HG03354 (cell line): ENCODE results near the gene TYR.
"Not testable (repeated sequence)": the region's sequence is repeated elsewhere in the genome, so short reads cannot be mapped to it uniquely, and the experiment has no call there.

ENCODE experiments used
- ATAC-seq: cut with Tn5 transposase; IDR thresholded peaks from one replicate; pipeline ENCODE4 v1.9.1; 2021; ENCODE audit warnings: mild to moderate bottlenecking; ENCODE audit not compliant: unreplicated experiment, poor library complexity, severe bottlenecking

TYR gene

DNA sequence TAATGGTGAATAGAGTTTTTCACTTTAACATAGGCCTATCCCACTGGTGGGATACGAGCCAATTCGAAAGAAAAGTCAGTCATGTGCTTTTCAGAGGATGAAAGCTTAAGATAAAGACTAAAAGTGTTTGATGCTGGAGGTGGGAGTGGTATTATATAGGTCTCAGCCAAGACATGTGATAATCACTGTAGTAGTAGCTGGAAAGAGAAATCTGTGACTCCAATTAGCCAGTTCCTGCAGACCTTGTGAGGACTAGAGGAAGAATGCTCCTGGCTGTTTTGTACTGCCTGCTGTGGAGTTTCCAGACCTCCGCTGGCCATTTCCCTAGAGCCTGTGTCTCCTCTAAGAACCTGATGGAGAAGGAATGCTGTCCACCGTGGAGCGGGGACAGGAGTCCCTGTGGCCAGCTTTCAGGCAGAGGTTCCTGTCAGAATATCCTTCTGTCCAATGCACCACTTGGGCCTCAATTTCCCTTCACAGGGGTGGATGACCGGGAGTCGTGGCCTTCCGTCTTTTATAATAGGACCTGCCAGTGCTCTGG, at the start of gene TYR:
TSS of gene TYR (plus strand) at position 185 of the 541 bp plus-strand sequence. CDS start at position 264, 79 bp downstream.
- ATAC-seq, result no peak

DNA sequence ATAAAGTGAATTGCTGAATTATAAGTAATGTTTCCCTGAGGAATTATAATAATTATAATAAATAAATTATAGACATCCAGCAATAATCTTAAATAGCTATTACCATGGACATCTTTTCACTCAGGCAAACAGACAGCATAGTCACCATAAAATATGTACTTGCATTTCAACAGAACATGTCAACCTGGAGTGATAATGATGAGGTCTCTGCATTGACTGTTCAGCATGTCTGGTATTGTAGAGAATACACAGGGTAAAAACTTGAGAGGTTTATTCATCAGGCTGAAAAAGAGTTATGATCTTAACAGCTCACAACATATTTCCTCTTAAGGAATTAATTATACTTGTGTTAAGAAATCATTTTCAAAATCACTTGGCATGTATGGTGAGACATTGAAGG, 41.1 kb upstream of the TYR start:
- no peak for ATAC-seq

DNA sequence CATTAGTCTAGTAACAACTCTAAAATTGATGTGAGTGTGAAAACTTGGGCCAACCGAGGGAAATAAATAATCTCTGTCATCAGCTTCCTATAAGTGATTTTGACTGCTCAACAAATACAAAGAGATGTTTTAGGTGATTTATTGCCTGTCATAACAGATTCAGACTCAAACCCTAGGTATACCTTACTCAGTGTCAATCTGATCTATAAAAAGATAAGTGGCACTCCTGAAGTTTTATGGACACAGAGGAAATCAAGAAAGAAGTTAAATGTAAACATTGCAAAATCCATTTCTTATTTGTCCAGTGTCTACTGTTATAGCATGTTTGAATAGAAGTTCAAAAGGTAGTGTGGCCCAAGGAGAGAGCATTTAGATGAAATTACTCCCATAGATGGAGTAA, 30.4 kb upstream of the TYR start:
- ATAC-seq, result no peak

DNA sequence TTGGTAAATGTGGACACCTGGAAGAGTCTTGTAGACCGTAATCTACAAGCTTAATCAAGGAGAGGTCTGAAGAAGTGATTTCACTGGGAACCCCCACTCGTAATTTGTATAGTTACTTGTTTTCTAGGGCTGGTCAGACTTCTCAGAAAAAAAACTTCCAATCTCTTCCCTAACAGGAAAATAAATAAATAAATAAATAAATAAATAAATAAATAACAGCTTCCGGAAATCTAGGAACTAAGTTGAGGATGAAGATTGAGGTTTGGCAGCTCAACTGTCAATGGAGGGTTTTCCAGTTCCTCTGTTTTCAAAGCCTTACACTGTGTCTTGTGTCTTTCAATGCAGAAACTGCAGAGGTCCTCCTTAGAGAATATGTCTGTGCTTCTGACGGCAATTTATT, 17.7 kb upstream of the TYR start:
- no peak for ATAC-seq

DNA sequence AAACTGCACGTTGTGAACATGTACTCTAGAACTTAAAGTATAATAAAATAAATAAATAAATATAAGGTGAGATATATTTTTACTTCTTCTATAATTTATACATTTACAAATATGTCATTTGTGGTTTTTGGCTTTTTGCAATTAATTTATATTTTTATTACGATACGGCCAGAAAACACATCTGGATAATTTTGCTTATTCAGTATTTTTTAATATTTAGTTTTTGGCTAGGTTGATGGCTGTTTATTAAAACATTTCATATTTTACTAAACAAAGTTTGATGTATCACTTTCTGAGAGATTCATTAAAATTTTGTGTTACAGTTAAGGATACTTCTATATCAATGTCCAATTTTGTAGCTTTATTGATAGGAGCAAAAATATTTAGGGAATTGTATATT, 15.7 kb upstream of the TYR start:
- ATAC-seq, result no peak

DNA sequence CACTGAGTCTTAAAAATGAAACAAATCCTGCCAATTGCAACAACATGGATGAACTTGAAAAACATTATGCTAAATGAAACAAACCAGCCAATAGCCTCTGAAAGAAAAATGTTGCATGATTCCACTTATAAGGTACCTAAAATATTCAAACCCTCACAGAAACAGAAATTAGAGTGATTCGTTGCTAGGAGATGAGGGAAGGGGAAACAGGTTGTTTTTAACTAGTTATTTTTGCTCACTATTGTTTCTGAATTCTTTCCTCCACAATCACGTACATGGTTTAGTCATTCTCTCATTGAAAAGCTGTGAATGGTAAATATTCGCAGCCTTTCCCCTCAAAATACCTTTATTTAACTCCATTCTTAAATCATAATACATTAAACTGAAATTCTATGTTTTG, 14.0 kb upstream of the TYR start:
- ATAC-seq, result no peak

DNA sequence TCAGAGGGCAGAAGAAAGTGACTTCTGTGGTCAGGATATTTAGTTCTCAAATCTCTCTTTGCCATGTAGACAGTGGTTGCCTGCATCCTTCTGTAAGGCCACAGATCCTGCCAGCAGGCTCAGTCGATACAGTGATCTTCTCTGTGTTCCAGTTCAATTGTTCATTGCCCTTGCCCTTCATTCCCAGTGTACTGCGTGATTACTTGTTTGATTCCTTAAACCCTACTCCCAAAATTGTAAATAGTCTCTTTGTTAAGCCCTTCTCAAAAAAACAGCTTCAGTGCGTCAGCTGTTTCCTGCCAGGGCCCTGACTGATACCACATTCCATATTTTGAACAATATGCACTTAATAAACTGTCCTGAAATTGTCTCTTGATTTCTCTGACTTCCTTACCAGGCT, 9.3 kb upstream of the TYR start:
- ATAC-seq, result no peak

DNA sequence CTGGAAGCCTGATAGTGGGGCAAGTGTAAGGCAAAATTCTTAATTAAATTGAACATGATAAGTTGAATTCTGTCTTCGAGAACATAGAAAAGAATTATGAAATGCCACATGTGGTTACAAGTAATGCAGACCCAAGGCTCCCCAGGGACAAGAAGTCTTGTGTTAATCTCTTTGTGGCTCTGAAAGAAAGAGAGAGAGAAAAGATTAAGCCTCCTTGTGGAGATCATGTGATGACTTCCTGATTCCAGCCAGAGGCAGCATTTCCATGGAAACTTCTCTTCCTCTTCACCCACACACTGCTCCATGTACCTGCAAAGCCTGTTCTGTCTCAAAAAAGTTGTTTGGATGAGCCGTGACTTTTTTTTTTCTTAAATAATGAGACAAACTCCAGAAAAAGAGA, 1.9 kb upstream of the TYR start:
- no peak for ATAC-seq

DNA sequence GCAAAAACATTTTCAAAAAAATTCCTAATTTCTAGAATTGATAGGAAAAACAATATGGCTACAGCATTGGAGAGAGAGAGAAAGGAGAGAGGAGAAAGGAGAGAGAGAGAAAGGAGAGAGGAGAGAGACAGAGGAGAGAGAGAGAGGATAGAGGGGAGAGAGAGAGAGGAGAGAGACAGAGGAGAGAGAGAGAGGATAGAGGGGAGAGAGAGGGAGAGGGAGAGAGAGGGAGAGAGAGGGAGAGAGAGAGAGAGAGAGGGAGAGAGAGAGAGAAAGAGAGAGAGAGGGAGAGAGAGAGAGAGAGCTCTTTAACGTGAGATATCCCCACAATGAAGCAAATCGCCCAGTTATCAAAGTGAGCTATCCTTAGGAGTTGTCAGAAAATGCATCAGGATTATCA, 737 bp upstream of the TYR start:
- ATAC-seq, result no peak

DNA sequence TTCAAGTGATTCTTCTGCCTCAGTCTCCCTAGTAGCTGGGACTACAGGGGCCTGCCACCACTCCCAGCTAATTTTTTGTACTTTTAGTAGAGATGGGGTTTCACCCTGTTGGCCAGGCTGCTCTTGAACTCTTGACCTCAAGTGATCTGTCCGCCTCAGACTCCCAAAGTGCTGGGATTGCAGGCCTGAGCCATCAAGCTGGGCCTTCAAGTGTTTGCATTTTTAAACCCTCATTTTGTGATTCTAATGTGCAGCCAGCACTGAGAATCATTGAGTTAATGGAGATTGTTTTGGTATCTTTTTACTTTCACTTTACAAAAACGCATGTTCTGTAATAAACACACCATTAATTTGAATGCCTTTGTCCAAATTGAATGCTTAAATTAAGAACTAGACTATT, 3.4 kb downstream of the TYR start:
- ATAC-seq, result no peak

DNA sequence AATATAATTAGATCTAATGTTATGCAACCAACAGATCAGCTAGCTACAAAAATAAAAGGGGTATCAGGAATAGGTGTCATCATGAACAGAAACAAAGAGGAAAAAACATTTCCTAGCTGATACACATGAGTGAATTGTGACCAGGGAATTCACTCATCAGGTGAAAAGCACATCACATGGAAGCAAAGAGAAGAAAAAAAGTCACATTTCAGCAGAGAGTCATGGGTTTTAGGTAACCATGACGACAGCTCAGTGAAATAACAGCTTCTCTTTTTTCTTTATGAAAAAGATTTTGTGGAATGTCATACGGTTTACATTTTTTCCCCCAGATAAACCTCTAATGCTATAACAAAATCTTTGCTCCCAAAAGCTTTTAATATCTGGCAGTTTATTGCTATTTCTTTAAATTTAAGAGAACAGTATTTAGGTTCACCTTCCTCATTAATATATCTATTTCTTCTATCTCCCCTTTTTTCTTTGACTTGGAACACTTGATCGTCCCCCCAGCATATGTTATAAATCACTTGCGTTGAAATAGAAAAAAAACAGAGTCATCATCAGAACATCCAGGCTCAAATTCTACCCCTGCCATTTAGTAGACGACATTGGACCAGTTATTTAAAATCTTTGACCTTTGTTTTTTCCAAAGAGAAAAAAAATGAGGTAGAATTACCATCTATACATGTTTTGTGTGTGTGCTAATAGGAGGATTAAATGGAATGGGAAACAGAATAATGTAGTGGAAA, 5.3 kb downstream of the TYR start:
- no peak for ATAC-seq

DNA sequence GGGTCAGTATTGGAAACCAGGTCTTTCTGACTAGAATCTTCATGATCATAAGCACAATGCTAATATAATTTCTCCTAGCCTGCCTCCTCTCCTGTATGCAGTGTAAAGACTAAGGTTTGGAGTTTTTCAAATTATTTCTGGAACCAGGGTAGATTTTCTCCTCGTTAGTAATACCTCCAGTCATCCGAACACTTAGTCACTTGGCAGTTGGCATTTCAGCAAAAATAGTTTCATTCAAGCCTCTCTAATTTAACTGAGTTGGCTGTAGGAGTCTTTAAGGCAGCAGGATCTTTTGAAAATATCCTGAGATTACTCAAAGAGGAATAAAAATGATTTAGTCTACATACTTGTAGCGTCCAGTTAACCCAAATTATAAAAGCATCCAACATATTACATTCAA, 6.3 kb downstream of the TYR start:
- no peak for ATAC-seq

DNA sequence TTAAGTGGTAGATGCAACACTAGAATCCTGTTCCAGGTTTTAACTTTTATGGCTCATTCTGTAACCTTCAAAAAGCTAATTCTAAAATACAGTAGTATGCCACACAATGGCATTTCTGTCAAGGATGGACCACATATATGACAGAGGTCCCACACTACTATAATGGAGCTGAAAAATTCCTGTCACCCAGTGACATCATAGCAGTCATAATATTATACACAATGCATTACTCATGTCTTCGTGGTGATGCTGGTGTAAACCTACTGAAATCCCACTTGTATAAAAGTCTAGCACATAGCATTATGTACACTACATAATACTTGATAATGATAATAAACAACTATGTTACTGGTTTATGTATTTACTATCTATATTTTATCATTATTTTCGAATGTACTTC, 12.1 kb downstream of the TYR start:
- ATAC-seq, result no peak

DNA sequence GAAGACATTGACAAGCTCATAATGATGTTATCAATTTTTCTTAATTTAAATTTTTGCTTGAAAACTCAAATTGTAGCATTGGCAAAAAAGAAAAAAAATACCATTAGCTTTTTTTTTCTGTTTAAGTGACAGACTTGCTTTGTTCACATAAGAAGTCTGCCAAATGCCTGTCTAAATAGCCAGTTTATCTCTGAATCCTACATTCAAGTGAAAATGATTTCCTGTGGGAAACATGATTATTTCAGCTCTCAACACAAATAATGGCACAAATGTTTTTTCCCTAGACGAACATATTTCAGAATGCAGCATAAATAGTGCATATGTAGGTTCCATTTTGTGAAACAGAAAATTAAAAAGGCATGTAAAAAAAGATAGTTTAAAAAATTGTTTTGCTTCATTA, 23.5 kb downstream of the TYR start:
- no peak for ATAC-seq

DNA sequence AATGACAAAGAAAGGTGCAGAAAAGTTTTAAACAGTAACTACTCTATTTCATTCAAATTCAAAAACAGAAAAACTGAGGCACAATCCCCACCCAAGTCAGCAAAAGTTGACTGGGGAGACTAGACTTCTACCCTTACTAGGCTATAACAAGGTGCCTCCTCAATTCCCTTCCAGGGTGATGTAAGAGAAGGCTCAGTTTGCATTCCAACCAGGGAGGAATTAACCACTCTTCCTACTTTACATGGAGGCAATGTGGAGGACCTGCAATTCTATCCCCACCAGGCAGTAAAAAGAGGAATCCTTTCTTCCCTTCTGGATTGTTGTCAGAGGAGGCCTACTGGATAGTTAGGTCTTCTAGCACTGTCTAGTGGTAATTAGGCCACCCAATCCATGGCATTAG, 26.1 kb downstream of the TYR start:
- no peak for ATAC-seq

DNA sequence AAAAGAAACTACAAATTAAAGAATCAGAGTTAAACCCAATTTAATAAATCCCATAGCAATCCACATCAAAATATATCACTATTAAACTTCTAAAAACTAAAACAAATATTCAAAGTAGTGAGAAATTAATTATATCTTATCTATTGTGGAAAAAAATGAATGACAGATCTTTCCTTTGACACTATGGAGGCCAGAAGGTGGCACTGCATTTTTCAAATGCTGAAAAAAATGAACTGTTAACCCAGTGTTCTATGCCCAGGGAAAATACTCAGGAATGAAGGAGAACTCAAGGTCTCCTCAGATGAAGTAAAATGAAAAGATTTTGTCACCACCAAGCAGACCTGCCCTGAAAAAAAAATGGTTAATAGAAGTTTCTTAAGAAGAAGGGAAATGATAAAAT, 27.7 kb downstream of the TYR start:
- ATAC-seq, result no peak

DNA sequence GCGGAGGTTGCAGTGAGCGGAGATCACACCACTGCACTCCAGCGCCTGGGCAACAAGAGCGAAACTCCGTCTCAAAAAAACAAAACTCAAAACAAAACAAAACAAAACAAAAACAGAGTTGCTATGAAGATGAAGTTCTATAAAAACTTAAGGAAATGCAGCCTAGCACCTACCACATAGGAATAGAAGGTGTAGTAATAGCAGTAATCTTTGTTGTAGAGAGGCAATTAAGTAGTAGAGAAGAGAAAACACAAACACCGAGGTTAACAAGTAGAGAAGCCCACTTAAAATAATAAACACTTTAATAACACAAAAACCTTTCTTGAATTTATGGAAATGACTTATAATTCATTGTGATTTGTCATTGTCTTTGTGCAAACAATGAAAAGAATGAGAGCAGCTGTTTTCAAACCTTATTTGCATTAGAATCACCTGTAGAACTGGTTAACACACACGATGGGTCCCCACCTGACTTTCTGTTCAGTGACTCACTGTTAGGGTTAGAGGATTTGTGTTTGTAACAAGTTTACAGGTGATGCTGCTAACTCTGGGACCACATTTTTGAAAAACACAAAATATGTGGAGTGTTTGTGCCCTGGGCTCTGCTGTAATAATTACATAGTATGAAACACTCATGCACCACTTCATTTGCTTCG, 43.1 kb downstream of the TYR start:
- no peak for ATAC-seq

DNA sequence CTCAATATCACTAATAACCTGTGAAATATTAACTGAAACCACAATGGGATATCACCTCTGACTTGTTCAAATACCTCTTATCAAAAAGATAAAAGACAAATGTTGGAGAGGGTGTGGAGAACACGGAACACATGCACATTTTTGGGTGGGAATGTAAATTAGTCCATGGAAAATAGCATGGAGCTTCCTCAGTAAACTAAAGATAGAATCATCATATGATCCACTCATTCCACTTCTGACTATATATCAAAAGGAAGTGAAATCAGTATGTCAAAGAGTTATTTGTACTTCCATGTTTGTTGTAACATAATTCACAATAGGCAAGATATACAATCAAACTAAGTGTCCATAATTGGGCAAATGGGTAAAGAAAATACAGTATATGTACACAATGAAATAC, 57.4 kb downstream of the TYR start:
- ATAC-seq, result no peak

DNA sequence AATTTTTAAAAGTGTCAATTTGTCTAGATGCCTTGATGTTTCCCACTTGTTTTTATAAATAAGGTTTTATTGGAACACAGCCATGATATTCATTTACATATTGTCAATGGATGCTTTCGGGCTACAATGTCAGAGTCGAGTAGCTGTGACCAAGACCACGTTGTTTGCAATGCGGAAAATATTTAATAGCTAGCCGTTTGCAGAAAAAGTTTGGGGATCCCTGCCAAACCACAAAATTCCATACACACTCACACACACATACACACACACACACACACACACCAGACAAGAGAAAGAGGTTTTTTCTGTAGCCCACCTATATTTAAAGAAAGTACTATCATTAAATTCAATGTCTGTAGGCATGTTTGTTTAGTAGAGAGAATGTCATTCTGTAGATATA, 58.3 kb downstream of the TYR start:
- no peak for ATAC-seq

DNA sequence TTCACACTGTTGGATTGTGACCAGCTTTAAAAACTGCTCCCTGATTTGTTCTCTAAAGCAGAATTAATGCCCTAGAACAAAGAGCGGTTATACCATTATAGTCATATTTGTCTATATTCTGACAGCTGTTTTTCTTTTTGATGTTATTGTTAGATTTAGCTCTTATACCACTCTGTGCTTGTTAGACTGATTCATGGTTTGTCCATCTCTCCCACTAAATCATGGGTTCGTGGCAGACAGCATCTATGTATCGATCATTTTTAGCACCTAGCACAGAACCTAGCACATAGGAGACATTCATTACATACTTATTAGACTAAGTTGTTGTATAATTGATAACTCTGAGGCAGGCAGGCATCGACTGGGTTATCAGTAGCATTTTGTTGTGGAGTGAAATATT, 69.3 kb downstream of the TYR start:
- ATAC-seq, result not testable (repeated sequence)

DNA sequence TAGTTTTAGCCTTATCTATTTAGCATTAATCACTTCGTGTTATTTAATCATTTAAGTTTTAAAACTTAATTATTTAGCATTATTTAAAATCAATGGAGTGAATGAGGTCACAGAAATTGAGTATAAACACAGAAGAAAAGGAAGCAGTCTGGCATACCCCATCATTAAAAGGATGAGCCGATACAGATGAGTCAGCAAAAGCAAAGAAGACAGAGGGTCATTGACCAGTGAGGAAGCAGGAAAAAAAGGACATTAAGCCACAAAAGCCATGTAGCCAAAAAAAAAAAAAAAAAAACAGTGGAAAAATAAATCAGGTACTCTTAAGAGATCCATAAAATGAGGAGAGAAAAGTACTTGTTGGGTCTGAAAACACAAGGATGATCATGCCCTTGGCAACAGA, 71.5 kb downstream of the TYR start:
- no peak for ATAC-seq
